Kidney (tissue), 14 donors: ENCODE results near the gene ZNF512B. TPM values are rescaled to one million over a fixed set of nuclear protein-coding genes. Genes with fewer than 3 reads are reported as not detected.
A peak's percentile ranks its signal among the peaks of the same experiment; 100 is the strongest.
"Not testable (repeated sequence)": the region's sequence is repeated elsewhere in the genome, so short reads cannot be mapped to it uniquely, and the experiment has no call there.

Source experiments
- DNase-seq, 5 donors: peaks; one replicate each; pipeline ENCODE4 v3.0.0-alpha.2; 2013 to 2020
- FAIRE-seq: peaks from 2 replicates; lab custom pipeline; 2012; peaks lifted over from hg19 to GRCh38; lab: Jason Lieb, UNC
- H3K27ac ChIP-seq, 2 donors: one replicate each; pipeline ENCODE4 v1.7.0; 2013; ENCODE audit warnings: low read depth in 2 of 2, low read length in 2 of 2, inconsistent platforms in 1 of 2
- H3K27me3 ChIP-seq: one replicate; pipeline ENCODE4 v1.7.1; 2013; ENCODE audit warnings: low read length, inconsistent platforms; ENCODE audit not compliant: control insufficient read depth, insufficient read depth
- H3K36me3 ChIP-seq, 3 donors: one replicate each; pipeline versions ENCODE4 v1.7.0 to v1.7.1; 2013; ENCODE audit warnings: low read length in 3 of 3, control low read depth in 1 of 3, inconsistent platforms in 1 of 3; ENCODE audit not compliant: insufficient read depth in 3 of 3, control insufficient read depth in 2 of 3
- H3K4me1 ChIP-seq, 3 donors: one replicate each; pipeline versions ENCODE4 v1.7.0 to v1.7.1; 2013; ENCODE audit warnings: low read length in 3 of 3, inconsistent platforms in 1 of 3, low read depth in 1 of 3; ENCODE audit not compliant: control insufficient read depth in 2 of 3, insufficient read depth in 2 of 3
- H3K4me3 ChIP-seq, 3 donors: one replicate each; pipeline versions ENCODE4 v1.7.0 to v1.8.1; 2013; ENCODE audit warnings: low read length in 3 of 3, control low read depth in 1 of 3, inconsistent platforms in 1 of 3
- H3K9ac ChIP-seq, 3 donors: one replicate each; pipeline versions ENCODE4 v1.7.0 to v1.7.1; 2013; ENCODE audit warnings: low read length in 3 of 3, control low read depth in 1 of 3, inconsistent platforms in 1 of 3
- H3K9me3 ChIP-seq, 3 donors: one replicate each; pipeline versions ENCODE4 v1.7.0 to v1.7.1; 2013; ENCODE audit warnings: low read length in 3 of 3, control low read depth in 1 of 3, inconsistent platforms in 1 of 3; ENCODE audit not compliant: control insufficient read depth in 2 of 3, insufficient read depth in 1 of 3
- CTCF ChIP-seq: IDR thresholded peaks from 3 replicates; pipeline ENCODE4 v1.5.1; 2012; ENCODE audit warnings: mild to moderate bottlenecking, moderate library complexity, borderline replicate concordance; ENCODE audit not compliant: insufficient read depth; ENCODE audit errors: extremely low read depth
- intact Hi-C: fragments of 100-400 bp; cut with DNase I; formaldehyde crosslinking; loops from one replicate; pipeline ENCODE4 v1.11.1; 2022
- polyA plus RNA-seq: library from polyadenylated mRNA; stranded (reverse); fragments of 350-450 nt; fragmentation: Illumina TruSeq; extraction: RNeasy Lipid Tissue Mini Kit (QIAGEN cat#74804); gene quantifications from one replicate; pipeline ENCODE4 v1.2.3, GENCODE V29; 2014; ENCODE audit warnings: low read depth, low replicate concordance; ENCODE audit not compliant: insufficient read depth
- total RNA-seq: library from RNA; stranded (reverse); fragmentation: NEBNext Ultra II Directional; extraction: Animal tissue kit (Norgen Biotek cat#: 25700); gene quantifications from one replicate; pipeline ENCODE4 v1.2.1, GENCODE V29; 2021
- donor health status: control.
- donor health status: control.
- donor health status: control.
- donor health status: control.
- donor health status: control.
- donor health status: DM: yes; HTN: yes; CAD: no.
- donor health status: Normal renal cell carcinoma (clear cell type).

Gene ZNF512B
- total and polyA plus RNA-seq, 2 donors from 2014 or later = 8.6 to 19.2 TPM

GRCh38 chr20:63977739-63978276, 8.1 kb upstream of the ZNF512B start:
- no peaks in the 10 kb centered on the region for H3K9me3 ChIP-seq
- FAIRE-seq (no peak), DNase-seq (peak in 2 of 5 donors; percentile 51 to 72)
- intact Hi-C loops = loop anchor here (5.0 kb wide), 1 partner anchor 441 kb away; the partner anchor contains the start of gene PTK6
- H3K9ac ChIP-seq = no peak overlapping the region
- TF ChIP-seq CTCF = no peak
- H3K36me3 ChIP-seq = peaks cover 0 to 3% (median 0%) of the 10 kb centered on the region in 3 donors
- no peaks in the 10 kb centered on the region for H3K27me3 ChIP-seq
- H3K27ac ChIP-seq = no peak overlapping the region
- no peak overlapping the region for H3K4me3 ChIP-seq
- peaks cover 3 to 26% (median 7%) of the 10 kb centered on the region in 3 donors for H3K4me1 ChIP-seq

GRCh38 chr20:63976980-63977738, 7.4 kb upstream of the ZNF512B start:
- H3K36me3 ChIP-seq = peaks cover 0 to 3% (median 0%) of the 10 kb centered on the region in 3 donors
- no peak overlapping the region for H3K27ac ChIP-seq
- H3K9me3 ChIP-seq = no peaks in the 10 kb centered on the region
- no peak for FAIRE-seq
- H3K4me3 ChIP-seq = no peak overlapping the region
- H3K27me3 ChIP-seq = no peaks in the 10 kb centered on the region
- H3K9ac ChIP-seq = no peak overlapping the region
- peak in 2 of 5 donors; percentile 54 to 80 for DNase-seq
- intact Hi-C loops = loop anchor here (5.0 kb wide), 1 partner anchor 440 kb away; the partner anchor contains the start of gene PTK6
- no peak for TF ChIP-seq CTCF
- H3K4me1 ChIP-seq = peaks cover 3 to 23% (median 7%) of the 10 kb centered on the region in 3 donors

- H3K36me3 ChIP-seq, H3K9ac ChIP-seq, H3K4me3 ChIP-seq, FAIRE-seq, H3K9me3 ChIP-seq, DNase-seq, H3K27me3 ChIP-seq, H3K27ac ChIP-seq: not testable (repeated sequence)
- peaks cover 0 to 20% (median 7%) of the 10 kb centered on the region in 3 donors for H3K4me1 ChIP-seq
- intact Hi-C loops = loop anchor here (5.0 kb wide), 1 partner anchor 439 kb away; the partner anchor contains the start of gene PTK6
Measured at GRCh38 chr20:63976511-63976910, 6.8 kb upstream of the ZNF512B start.
